Left ventricle myocardium inferior (tissue), 1 donor: ENCODE results near the gene PLEKHO1. TPM values are rescaled to one million over a fixed set of nuclear protein-coding genes. Genes with fewer than 3 reads are reported as not detected.

Experiments
- DNase-seq: peaks from one replicate; pipeline ENCODE4 v3.0.0-alpha.2; 2020
- H3K27ac ChIP-seq: fragments of 200-600 bp; replicated peaks from 2 replicates; pipeline ENCODE4 v1.8.0; 2021
- H3K27me3 ChIP-seq: fragments of 200-600 bp; 2 replicates; pipeline ENCODE4 v1.8.0; 2021; ENCODE audit warnings: low read depth
- H3K36me3 ChIP-seq: fragments of 200-600 bp; 2 replicates; pipeline ENCODE4 v1.8.0; 2021
- H3K4me1 ChIP-seq: fragments of 200-600 bp; 2 replicates; pipeline ENCODE4 v1.8.0; 2021
- H3K4me3 ChIP-seq: fragments of 200-600 bp; 2 replicates; pipeline ENCODE4 v1.8.0; 2021; ENCODE audit warnings: mild to moderate bottlenecking, moderate library complexity
- H3K9me3 ChIP-seq: fragments of 200-600 bp; replicated peaks from 2 replicates; pipeline ENCODE4 v1.8.0; 2021
- CTCF ChIP-seq: fragments of 200-600 bp; IDR thresholded peaks from 2 replicates; pipeline ENCODE4 v1.8.0; 2021; ENCODE audit warnings: antibody characterized with exemption, mild to moderate bottlenecking, borderline replicate concordance
- intact Hi-C: fragments of 100-400 bp; cut with micrococcal nuclease; formaldehyde crosslinking; loops from one replicate; pipeline ENCODE4 v1.11.0; 2022
- total RNA-seq: library from RNA; stranded (reverse); fragmentation: NEBNext Ultra II Directional; extraction: Animal tissue kit (Norgen Biotek cat#: 25700); gene quantifications from one replicate; pipeline ENCODE4 v1.2.1, GENCODE V29; 2021
- donor health status: DM: no; HTN: yes; CAD: no; lungs with severe emphysema.

The PLEKHO1 gene
- total RNA-seq, 1 donor from 2014 or later: 49.4 TPM

GRCh38 chr1:150151291-150152181, 1.8 kb downstream of the PLEKHO1 start:
- intact Hi-C loops: no loop called here
- no peaks in the 10 kb centered on the region for H3K9me3 ChIP-seq
- peaks cover 32% of the 10 kb centered on the region for H3K36me3 ChIP-seq
- H3K4me1 ChIP-seq: peaks cover 60% of the 10 kb centered on the region
- peak overlapping the region; percentile 92 for H3K27ac ChIP-seq
- H3K27me3 ChIP-seq: no peaks in the 10 kb centered on the region
- DNase-seq: no peak
- peak overlapping the region; percentile 89 for H3K4me3 ChIP-seq
- TF ChIP-seq CTCF: no peak

- H3K27me3 ChIP-seq: no peaks in the 10 kb centered on the region
- H3K4me1 ChIP-seq: peaks cover 60% of the 10 kb centered on the region
- peak overlapping the region; percentile 89 for H3K4me3 ChIP-seq
- TF ChIP-seq CTCF: no peak
- no peak for DNase-seq
- intact Hi-C loops: no loop called here
- H3K9me3 ChIP-seq: no peaks in the 10 kb centered on the region
- H3K27ac ChIP-seq: peak overlapping the region; percentile 92
- peaks cover 39% of the 10 kb centered on the region for H3K36me3 ChIP-seq
Observed at GRCh38 chr1:150152182-150152536, 2.4 kb downstream of the PLEKHO1 start.

- H3K4me1 ChIP-seq: peaks cover 60% of the 10 kb centered on the region
- no peak for DNase-seq
- no peaks in the 10 kb centered on the region for H3K27me3 ChIP-seq
- peaks cover 46% of the 10 kb centered on the region for H3K36me3 ChIP-seq
- H3K9me3 ChIP-seq: no peaks in the 10 kb centered on the region
- TF ChIP-seq CTCF: no peak
- peak overlapping the region; percentile 92 for H3K27ac ChIP-seq
- intact Hi-C loops: no loop called here
- peak overlapping the region; percentile 89 for H3K4me3 ChIP-seq
Observed at GRCh38 chr1:150152772-150153456, 3.2 kb downstream of the PLEKHO1 start.

- peaks cover 58% of the 10 kb centered on the region for H3K36me3 ChIP-seq
- TF ChIP-seq CTCF: no peak
- peaks cover 51% of the 10 kb centered on the region for H3K4me1 ChIP-seq
- intact Hi-C loops: no loop called here
- no peaks in the 10 kb centered on the region for H3K9me3 ChIP-seq
- DNase-seq: no peak
- H3K27me3 ChIP-seq: no peaks in the 10 kb centered on the region
- H3K4me3 ChIP-seq: peak overlapping the region; percentile 89
- peak overlapping the region; percentile 92 for H3K27ac ChIP-seq
Observed at GRCh38 chr1:150154143-150154542, 4.4 kb downstream of the PLEKHO1 start.

GRCh38 chr1:150155413-150156071, 5.8 kb downstream of the PLEKHO1 start:
- peaks cover 44% of the 10 kb centered on the region for H3K4me1 ChIP-seq
- H3K9me3 ChIP-seq: no peaks in the 10 kb centered on the region
- peaks cover 69% of the 10 kb centered on the region for H3K36me3 ChIP-seq
- H3K4me3 ChIP-seq: no peak overlapping the region
- no peak for TF ChIP-seq CTCF
- no peak for DNase-seq
- H3K27ac ChIP-seq: peak overlapping the region; percentile 92
- intact Hi-C loops: no loop called here
- H3K27me3 ChIP-seq: no peaks in the 10 kb centered on the region
